Kidney (tissue), 14 donors: ENCODE data around the gene ANKRD40CL. TPM values are rescaled to one million over a fixed set of nuclear protein-coding genes. Genes with fewer than 3 reads are reported as not detected.

Experiments used
- DNase-seq, 5 donors: peaks; one replicate each; pipeline ENCODE4 v3.0.0-alpha.2; 2013 to 2020
- FAIRE-seq: peaks from 2 replicates; lab custom pipeline; 2012; peaks lifted over from hg19 to GRCh38; lab: Jason Lieb, UNC
- H3K27ac ChIP-seq, 2 donors: one replicate each; pipeline ENCODE4 v1.7.0; 2013; ENCODE audit warnings: low read depth in 2 of 2, low read length in 2 of 2, inconsistent platforms in 1 of 2
- H3K27me3 ChIP-seq: one replicate; pipeline ENCODE4 v1.7.1; 2013; ENCODE audit warnings: low read length, inconsistent platforms; ENCODE audit not compliant: control insufficient read depth, insufficient read depth
- H3K36me3 ChIP-seq, 3 donors: one replicate each; pipeline versions ENCODE4 v1.7.0 to v1.7.1; 2013; ENCODE audit warnings: low read length in 3 of 3, control low read depth in 1 of 3, inconsistent platforms in 1 of 3; ENCODE audit not compliant: insufficient read depth in 3 of 3, control insufficient read depth in 2 of 3
- H3K4me1 ChIP-seq, 3 donors: one replicate each; pipeline versions ENCODE4 v1.7.0 to v1.7.1; 2013; ENCODE audit warnings: low read length in 3 of 3, inconsistent platforms in 1 of 3, low read depth in 1 of 3; ENCODE audit not compliant: control insufficient read depth in 2 of 3, insufficient read depth in 2 of 3
- H3K4me3 ChIP-seq, 3 donors: one replicate each; pipeline versions ENCODE4 v1.7.0 to v1.8.1; 2013; ENCODE audit warnings: low read length in 3 of 3, control low read depth in 1 of 3, inconsistent platforms in 1 of 3
- H3K9ac ChIP-seq, 3 donors: one replicate each; pipeline versions ENCODE4 v1.7.0 to v1.7.1; 2013; ENCODE audit warnings: low read length in 3 of 3, control low read depth in 1 of 3, inconsistent platforms in 1 of 3
- H3K9me3 ChIP-seq, 3 donors: one replicate each; pipeline versions ENCODE4 v1.7.0 to v1.7.1; 2013; ENCODE audit warnings: low read length in 3 of 3, control low read depth in 1 of 3, inconsistent platforms in 1 of 3; ENCODE audit not compliant: control insufficient read depth in 2 of 3, insufficient read depth in 1 of 3
- CTCF ChIP-seq: IDR thresholded peaks from 3 replicates; pipeline ENCODE4 v1.5.1; 2012; ENCODE audit warnings: mild to moderate bottlenecking, moderate library complexity, borderline replicate concordance; ENCODE audit not compliant: insufficient read depth; ENCODE audit errors: extremely low read depth
- intact Hi-C: fragments of 100-400 bp; cut with DNase I; formaldehyde crosslinking; loops from one replicate; pipeline ENCODE4 v1.11.1; 2022
- polyA plus RNA-seq: library from polyadenylated mRNA; stranded (reverse); fragments of 350-450 nt; fragmentation: Illumina TruSeq; extraction: RNeasy Lipid Tissue Mini Kit (QIAGEN cat#74804); gene quantifications from one replicate; pipeline ENCODE4 v1.2.3, GENCODE V29; 2014; ENCODE audit warnings: low read depth, low replicate concordance; ENCODE audit not compliant: insufficient read depth
- total RNA-seq: library from RNA; stranded (reverse); fragmentation: NEBNext Ultra II Directional; extraction: Animal tissue kit (Norgen Biotek cat#: 25700); gene quantifications from one replicate; pipeline ENCODE4 v1.2.1, GENCODE V29; 2021
- donor health status: control.
- donor health status: control.
- donor health status: control.
- donor health status: control.
- donor health status: control.
- donor health status: DM: yes; HTN: yes; CAD: no.
- donor health status: Normal renal cell carcinoma (clear cell type).

Gene ANKRD40CL
- total and polyA plus RNA-seq, 2 donors from 2014 or later: not detected

GRCh38 chr17:50765454-50766221 lies 1.7 kb downstream of the ANKRD40CL start:
- TF ChIP-seq CTCF: no peak
- H3K9me3 ChIP-seq: no peaks in the 10 kb centered on the region
- FAIRE-seq (no peak), DNase-seq (no peak)
- peaks cover 0 to 18% (median 12%) of the 10 kb centered on the region in 3 donors for H3K4me1 ChIP-seq
- H3K36me3 ChIP-seq: no peaks in the 10 kb centered on the region
- no peak overlapping the region for H3K4me3 ChIP-seq
- H3K27ac ChIP-seq: no peak overlapping the region
- H3K9ac ChIP-seq: no peak overlapping the region
- intact Hi-C loops: no loop called here
- H3K27me3 ChIP-seq: no peaks in the 10 kb centered on the region

- FAIRE-seq: no peak
- no peak for TF ChIP-seq CTCF
- DNase-seq: no peak
- intact Hi-C loops: no loop called here
- Histone ChIP-seq H3K9ac (no peak overlapping the region), H3K27ac (no peak overlapping the region), H3K36me3 (no peaks in the 10 kb centered on the region), H3K27me3 (no peaks in the 10 kb centered on the region), H3K9me3 (no peaks in the 10 kb centered on the region), H3K4me1 (peaks cover 0 to 18% (median 12%) of the 10 kb centered on the region in 3 donors), H3K4me3 (no peak overlapping the region)
Observed at GRCh38 chr17:50764734-50765149, 2.6 kb downstream of the ANKRD40CL start.

GRCh38 chr17:50763716-50764475 lies 3.4 kb downstream of the ANKRD40CL start:
- intact Hi-C loops: no loop called here
- H3K36me3 ChIP-seq: no peaks in the 10 kb centered on the region
- DNase-seq: peak in 1 of 5 donors; percentile 38
- no peak for TF ChIP-seq CTCF
- H3K27me3 ChIP-seq: no peaks in the 10 kb centered on the region
- H3K9me3 ChIP-seq: no peaks in the 10 kb centered on the region
- no peak overlapping the region for H3K4me3 ChIP-seq
- peaks cover 0 to 18% (median 12%) of the 10 kb centered on the region in 3 donors for H3K4me1 ChIP-seq
- H3K9ac ChIP-seq: no peak overlapping the region
- H3K27ac ChIP-seq: no peak overlapping the region
- no peak for FAIRE-seq
